HepG2 (cell line): ENCODE measurements around the gene SLC5A10. TPM values are rescaled to one million over a fixed set of nuclear protein-coding genes. Genes with fewer than 3 reads are reported as not detected.

ENCODE experiments used
- ATF2 ChIP-seq: sonication (generic); formaldehyde crosslinking; IDR thresholded peaks from 2 replicates; pipeline ENCODE4 v1.4.0; 2020; ENCODE audit warnings: missing genetic modification reagents
- DBP ChIP-seq: sonication (generic); formaldehyde crosslinking; IDR thresholded peaks from 2 replicates; pipeline ENCODE4 v1.4.0; 2020; ENCODE audit warnings: missing genetic modification reagents; ENCODE audit errors: not compliant biosample characterization
- ELF4 ChIP-seq: sonication (generic); formaldehyde crosslinking; IDR thresholded peaks from 2 replicates; pipeline ENCODE4 v1.5.0; 2020; ENCODE audit warnings: missing genetic modification reagents, mild to moderate bottlenecking, moderate library complexity, borderline replicate concordance
- FOXP1 ChIP-seq, 2 experiments: fragments of 450-650 bp in 1 of 2; IDR thresholded peaks; 2 replicates each; pipeline ENCODE4 v1.6.1; 2017 to 2018; ENCODE audit warnings: antibody characterized with exemption in 1 of 2
- FUBP1 ChIP-seq: sonication (generic); formaldehyde crosslinking; IDR thresholded peaks from 2 replicates; pipeline ENCODE4 v1.5.1; 2020; ENCODE audit warnings: missing genetic modification reagents, mild to moderate bottlenecking, borderline replicate concordance
- GMEB2 ChIP-seq: IDR thresholded peaks from 2 replicates; pipeline ENCODE4 v1.6.1; 2016; ENCODE audit warnings: missing biosample characterization, missing genetic modification reagents, low read depth
- HINFP ChIP-seq: sonication (generic); formaldehyde crosslinking; IDR thresholded peaks from 2 replicates; pipeline ENCODE4 v1.4.0; 2020; ENCODE audit warnings: low read depth, mild to moderate bottlenecking, missing genetic modification reagents
- HOXA7 ChIP-seq: sonication (generic); formaldehyde crosslinking; IDR thresholded peaks from 2 replicates; pipeline ENCODE4 v1.8.1; 2022; ENCODE audit warnings: mild to moderate bottlenecking, missing genetic modification reagents, moderate library complexity
- IRF9 ChIP-seq: sonication (generic); formaldehyde crosslinking; IDR thresholded peaks from 2 replicates; pipeline ENCODE4 v1.8.0; 2022; ENCODE audit warnings: missing genetic modification reagents, mild to moderate bottlenecking, borderline replicate concordance
- KAT7 ChIP-seq: IDR thresholded peaks from 2 replicates; pipeline ENCODE4 v1.6.1; 2018; ENCODE audit warnings: borderline replicate concordance, missing compliant biosample characterization
- NFE2L2 ChIP-seq: fragments of 150-350 bp; IDR thresholded peaks from 2 replicates; pipeline ENCODE4 v1.6.1; 2014; ENCODE audit warnings: low read length
- NFKB2 ChIP-seq: sonication (generic); formaldehyde crosslinking; IDR thresholded peaks from 2 replicates; pipeline ENCODE4 v1.4.0; 2020; ENCODE audit warnings: missing genetic modification reagents, borderline replicate concordance
- NFKBIZ ChIP-seq: IDR thresholded peaks from 2 replicates; pipeline ENCODE4 v1.6.1; 2018; ENCODE audit warnings: missing genetic modification reagents, missing compliant biosample characterization
- PLSCR1 ChIP-seq: sonication (generic); formaldehyde crosslinking; IDR thresholded peaks from 2 replicates; pipeline ENCODE4 v1.5.0; 2020; ENCODE audit warnings: missing genetic modification reagents, mild to moderate bottlenecking, borderline replicate concordance
- STAT5B ChIP-seq: sonication (generic); formaldehyde crosslinking; IDR thresholded peaks from 2 replicates; pipeline ENCODE4 v1.4.0; 2020; ENCODE audit warnings: missing genetic modification reagents
- ZNF263 ChIP-seq: sonication (generic); formaldehyde crosslinking; IDR thresholded peaks from 2 replicates; pipeline ENCODE4 v1.4.0; 2020; ENCODE audit warnings: missing genetic modification reagents
- ZNF343 ChIP-seq: sonication (generic); formaldehyde crosslinking; IDR thresholded peaks from 2 replicates; pipeline ENCODE4 v1.4.0; 2020; ENCODE audit warnings: mild to moderate bottlenecking, missing genetic modification reagents
- ZNF383 ChIP-seq: sonication (generic); formaldehyde crosslinking; IDR thresholded peaks from 2 replicates; pipeline ENCODE4 v1.4.0; 2020; ENCODE audit warnings: missing genetic modification reagents, mild to moderate bottlenecking, borderline replicate concordance
- ZNF468 ChIP-seq: sonication (generic); formaldehyde crosslinking; IDR thresholded peaks from 2 replicates; pipeline ENCODE4 v1.8.0; 2022; ENCODE audit warnings: mild to moderate bottlenecking, moderate library complexity, missing genetic modification reagents
- ZNF589 ChIP-seq: sonication (generic); formaldehyde crosslinking; conservative IDR thresholded peaks from 2 replicates; pipeline ENCODE4 v1.8.0; 2022; ENCODE audit warnings: mild to moderate bottlenecking, moderate library complexity, missing genetic modification reagents
- polyA plus RNA-seq, 8 experiments: library from polyadenylated mRNA; depleted of rRNA in 3 of 8; stranded (reverse) in 7 of 8; unstranded in 1 of 8; fragments of >200 nt; fragmentation: Illumina TruSeq in 4 of 8; extraction: Trizol in 4 of 8; gene quantifications; 2 replicates each; pipeline versions ENCODE4 v1.2.1 to v1.2.3, GENCODE V29; 2011 to 2016; ENCODE audit warnings: low read depth in 4 of 8, missing spikeins in 1 of 8, mixed read lengths in 1 of 8; ENCODE audit not compliant: insufficient read depth in 1 of 8
- total RNA-seq, 5 experiments: library from RNA; depleted of rRNA; stranded (reverse); fragments of >200 nt; fragmentation: Illumina TruSeq; extraction: Trizol; gene quantifications; 2 replicates each; pipeline ENCODE4 v1.2.3, GENCODE V29; 2016; ENCODE audit warnings: low read depth in 1 of 5

Gene SLC5A10
- total and polyA plus RNA-seq, 2 of the 13 experiments (the other 11 are each of a cell fraction or from before 2014, with no cell fraction given), result 0.05 TPM; not detected in 1

GRCh38 chr17:19004421-19005136 is 52.6 kb downstream of the SLC5A10 start, which contains the start of gene FAM83G (continued):
- TF ChIP-seq HINFP (no peak), GMEB2 (no peak), IRF9 (CRISPR knock-in tag) (no peak), STAT5B (CRISPR knock-in tag) (no peak), ZNF263 (CRISPR knock-in tag) (no peak), ZNF343 (no peak), DBP (CRISPR knock-in tag) (no peak), ZNF589 (CRISPR knock-in tag) (no peak), ATF2 (no peak), NFKBIZ (CRISPR knock-in tag) (no peak), NFKB2 (peak; percentile 36; the same call in 1 of the 2 replicates), KAT7 (CRISPR knock-in tag) (no peak), FUBP1 (no peak), PLSCR1 (CRISPR knock-in tag) (no peak), FOXP1 (IDR thresholded peaks at IDR 0.05) (no peak), FOXP1 (CRISPR knock-in tag; IDR thresholded peaks at IDR 0.05) (0 out of 2 replicates have a peak, but pooled peaks have one; percentile 8), ZNF383 (CRISPR knock-in tag) (no peak), ELF4 (CRISPR knock-in tag) (no peak), ZNF468 (CRISPR knock-in tag) (no peak; the same call in 1 of the 2 replicates), NFE2L2 (no peak), HOXA7 (no peak)
